ENCODE measurements around the gene C5. TPM values are rescaled to one million over a fixed set of nuclear protein-coding genes. Genes with fewer than 3 reads are reported as not detected.

Gene C5
- total RNA-seq, 2 donors from 2014 or later: 1.4 to 2.2 TPM

- Mint-ChIP-seq H3K36me3 (no peaks in the 10 kb centered on the region), H3K27ac (no peak overlapping the region), H3K9me3 (no peaks in the 10 kb centered on the region)
- no peak for ATAC-seq
- no peak for DNase-seq (ENCODE audit: low spot score in 2 of 2)
Observed at GRCh38 chr9:120970244-120970643, 79.8 kb downstream of the C5 start.

- Mint-ChIP-seq H3K27ac (no peak overlapping the region), H3K36me3 (no peaks in the 10 kb centered on the region), H3K9me3 (no peaks in the 10 kb centered on the region)
- DNase-seq (ENCODE audit: low spot score in 2 of 2) (no peak), ATAC-seq (no peak)
Observed at GRCh38 chr9:120966013-120966369, 84.1 kb downstream of the C5 start.

GRCh38 chr9:120965344-120966012, 84.6 kb downstream of the C5 start:
- DNase-seq (ENCODE audit: low spot score in 2 of 2) (no peak), ATAC-seq (no peak)
- Mint-ChIP-seq H3K36me3 (no peaks in the 10 kb centered on the region), H3K27ac (no peak overlapping the region), H3K9me3 (no peaks in the 10 kb centered on the region)

GRCh38 chr9:120961936-120962335, 88.1 kb downstream of the C5 start:
- DNase-seq (ENCODE audit: low spot score in 2 of 2) (no peak), ATAC-seq (no peak)
- H3K9me3 Mint-ChIP-seq: no peaks in the 10 kb centered on the region
- no peak overlapping the region for H3K27ac Mint-ChIP-seq
- no peaks in the 10 kb centered on the region for H3K36me3 Mint-ChIP-seq

GRCh38 chr9:120960001-120960400, 90.1 kb downstream of the C5 start:
- ATAC-seq: no peak
- DNase-seq (ENCODE audit: low spot score in 2 of 2): no peak
- H3K36me3 Mint-ChIP-seq: no peaks in the 10 kb centered on the region
- no peaks in the 10 kb centered on the region for H3K9me3 Mint-ChIP-seq
- no peak overlapping the region for H3K27ac Mint-ChIP-seq

GRCh38 chr9:120956862-120957261, 93.2 kb downstream of the C5 start:
- Mint-ChIP-seq H3K36me3 (no peaks in the 10 kb centered on the region), H3K9me3 (no peaks in the 10 kb centered on the region), H3K27ac (no peak overlapping the region)
- DNase-seq (ENCODE audit: low spot score in 2 of 2) (no peak), ATAC-seq (no peak)

GRCh38 chr9:120951960-120952618, 98.0 kb downstream of the C5 start:
- Mint-ChIP-seq H3K36me3 (no peaks in the 10 kb centered on the region), H3K27ac (no peak overlapping the region), H3K9me3 (no peaks in the 10 kb centered on the region)
- DNase-seq (ENCODE audit: low spot score in 2 of 2): no peak
- ATAC-seq: no peak

GRCh38 chr9:120950421-120951388, 99.4 kb downstream of the C5 start:
- no peaks in the 10 kb centered on the region for H3K9me3 Mint-ChIP-seq
- no peak overlapping the region for H3K27ac Mint-ChIP-seq
- DNase-seq (ENCODE audit: low spot score in 2 of 2) (no peak), ATAC-seq (no peak)
- no peaks in the 10 kb centered on the region for H3K36me3 Mint-ChIP-seq

GRCh38 chr9:120949290-120949689, 100.8 kb downstream of the C5 start:
- Mint-ChIP-seq H3K36me3 (no peaks in the 10 kb centered on the region), H3K27ac (no peak overlapping the region), H3K9me3 (no peaks in the 10 kb centered on the region)
- no peak for ATAC-seq
- DNase-seq (ENCODE audit: low spot score in 2 of 2): no peak

GRCh38 chr9:120948824-120949223, 101.3 kb downstream of the C5 start:
- ATAC-seq: no peak
- no peaks in the 10 kb centered on the region for H3K9me3 Mint-ChIP-seq
- no peak for DNase-seq (ENCODE audit: low spot score in 2 of 2)
- no peak overlapping the region for H3K27ac Mint-ChIP-seq
- no peaks in the 10 kb centered on the region for H3K36me3 Mint-ChIP-seq

GRCh38 chr9:120947222-120947621, 102.9 kb downstream of the C5 start:
- no peak for DNase-seq (ENCODE audit: low spot score in 2 of 2)
- ATAC-seq: no peak
- H3K9me3 Mint-ChIP-seq: no peaks in the 10 kb centered on the region
- no peak overlapping the region for H3K27ac Mint-ChIP-seq
- H3K36me3 Mint-ChIP-seq: no peaks in the 10 kb centered on the region

GRCh38 chr9:120946259-120946658, 103.8 kb downstream of the C5 start:
- H3K36me3 Mint-ChIP-seq: no peaks in the 10 kb centered on the region
- H3K27ac Mint-ChIP-seq: no peak overlapping the region
- DNase-seq (ENCODE audit: low spot score in 2 of 2): no peak
- ATAC-seq: no peak
- H3K9me3 Mint-ChIP-seq: no peaks in the 10 kb centered on the region

- ATAC-seq: no peak
- Mint-ChIP-seq H3K36me3 (no peaks in the 10 kb centered on the region), H3K9me3 (no peaks in the 10 kb centered on the region), H3K27ac (no peak overlapping the region)
- no peak for DNase-seq (ENCODE audit: low spot score in 2 of 2)
Observed at GRCh38 chr9:120944948-120945347, 105.1 kb downstream of the C5 start.

GRCh38 chr9:120944434-120944843, 105.6 kb downstream of the C5 start:
- no peaks in the 10 kb centered on the region for H3K9me3 Mint-ChIP-seq
- H3K36me3 Mint-ChIP-seq: no peaks in the 10 kb centered on the region
- ATAC-seq: no peak
- no peak overlapping the region for H3K27ac Mint-ChIP-seq
- no peak for DNase-seq (ENCODE audit: low spot score in 2 of 2)

GRCh38 chr9:120942186-120943001, 107.7 kb downstream of the C5 start:
- no peaks in the 10 kb centered on the region for H3K9me3 Mint-ChIP-seq
- ATAC-seq (no peak), DNase-seq (ENCODE audit: low spot score in 2 of 2) (no peak)
- no peak overlapping the region for H3K27ac Mint-ChIP-seq
- no peaks in the 10 kb centered on the region for H3K36me3 Mint-ChIP-seq

- no peak for ATAC-seq
- no peaks in the 10 kb centered on the region for H3K36me3 Mint-ChIP-seq
- DNase-seq (ENCODE audit: low spot score in 2 of 2): no peak
- no peaks in the 10 kb centered on the region for H3K9me3 Mint-ChIP-seq
- H3K27ac Mint-ChIP-seq: peak overlapping the region in 1 of 2 donors; percentile 5
Observed at GRCh38 chr9:120941046-120941770, 108.9 kb downstream of the C5 start.

All from activated naive CD4-positive, alpha-beta T cell treated with anti-CD3 and anti-CD28 coated beads, Interleukin-2, amount 50 U/mL, for 72 hours (primary cell).